Stimulated activated CD4-positive, alpha-beta T cell treated with anti-CD3 and anti-CD28 coated beads, Interleukin-12 subunit alpha, Interleukin-12 subunit beta, amount 100 ng/mL, for 24 hours (primary cell): ENCODE data around the gene RAD21L1.

Source experiments
- DNase-seq, 2 experiments: peaks; one replicate each; pipeline ENCODE4 v3.0.0-alpha.2; 2020; ENCODE audit warnings: low read depth in 2 of 2

The RAD21L1 gene

GRCh38 chr20:1295276-1295930, 69.6 kb downstream of the RAD21L1 start:
- no peak for DNase-seq

- no peak for DNase-seq
These were observed 70.3 kb downstream of the RAD21L1 start for GRCh38 chr20:1296117-1296610.

- DNase-seq = no peak
These were observed 71.1 kb downstream of the RAD21L1 start for GRCh38 chr20:1296922-1297321.

GRCh38 chr20:1297486-1297885, 71.6 kb downstream of the RAD21L1 start:
- no peak for DNase-seq

GRCh38 chr20:1298166-1298565, 72.3 kb downstream of the RAD21L1 start:
- no peak for DNase-seq

- DNase-seq = no peak
These were observed 73.2 kb downstream of the RAD21L1 start for GRCh38 chr20:1298888-1299511.

GRCh38 chr20:1299522-1299921, 73.7 kb downstream of the RAD21L1 start:
- peak in 1 of 2 experiments; percentile 23 for DNase-seq

GRCh38 chr20:1300083-1300840, 74.4 kb downstream of the RAD21L1 start:
- DNase-seq = no peak

- peak; percentile 26 to 28 for DNase-seq
These were observed 75.2 kb downstream of the RAD21L1 start for GRCh38 chr20:1301031-1301529.

- no peak for DNase-seq
These were observed 77.1 kb downstream of the RAD21L1 start for GRCh38 chr20:1302685-1303541.

GRCh38 chr20:1304710-1305515, 79.1 kb downstream of the RAD21L1 start:
- DNase-seq = no peak
